H54 (cell line): Measurements from ENCODE around the gene KIF2C.
A peak's percentile ranks its signal among the peaks of the same experiment; 100 is the strongest.
"Not testable (repeated sequence)": the region's sequence is repeated elsewhere in the genome, so short reads cannot be mapped to it uniquely, and the experiment has no call there.

Experiments
- DNase-seq: peaks from one replicate; pipeline ENCODE4 v3.0.0; 2011; ENCODE audit warnings: low spot score, mixed read lengths; ENCODE audit not compliant: insufficient read length
- FAIRE-seq: peaks from 3 replicates; lab custom pipeline; 2011; peaks lifted over from hg19 to GRCh38; lab: Jason Lieb, UNC
- POLR2A ChIP-seq: IDR thresholded peaks from 2 replicates; pipeline ENCODE4 v1.6.1; 2011; ENCODE audit warnings: low read depth, mild to moderate bottlenecking, low read length

Gene KIF2C

DNA sequence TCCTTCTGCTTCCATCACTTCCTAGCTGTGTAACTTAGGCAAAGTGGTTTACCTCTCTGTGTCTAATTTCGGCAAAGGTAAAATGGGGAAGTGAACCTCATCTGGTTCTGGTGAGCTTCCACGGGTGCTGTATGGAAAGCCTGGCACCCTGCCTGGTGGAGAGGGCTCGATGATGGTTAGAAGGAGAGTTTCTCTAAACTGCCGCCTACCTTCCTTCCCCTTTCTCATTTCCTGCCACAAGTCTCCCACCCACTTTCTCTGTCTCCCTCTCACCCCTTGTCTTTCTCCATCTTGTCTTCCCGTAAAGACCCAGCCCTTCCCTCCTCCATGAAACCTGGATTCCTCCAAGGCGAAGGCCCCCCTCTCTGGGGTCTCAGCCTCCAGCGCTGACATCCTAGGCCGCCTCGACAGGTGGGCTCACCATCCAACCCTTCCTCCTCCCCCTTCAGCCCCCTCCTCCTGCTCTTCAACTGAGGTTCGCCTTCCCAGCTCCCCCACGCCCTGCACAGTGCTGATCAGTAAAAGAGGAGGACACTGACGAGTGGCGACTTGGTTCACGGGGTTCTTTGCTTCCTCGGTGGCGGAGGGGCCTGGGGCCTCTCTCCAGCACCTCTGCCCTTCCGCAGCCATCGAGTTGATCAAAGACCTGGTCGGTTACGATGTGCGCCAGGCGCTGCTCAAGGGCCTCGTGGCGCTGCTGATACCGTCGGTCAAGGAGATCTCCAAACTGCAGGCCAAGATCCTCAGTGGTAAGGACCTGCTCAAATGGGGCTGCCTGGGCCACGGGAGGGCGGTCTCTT is 15.9 kb upstream of the KIF2C start:
- FAIRE-seq (no peak), DNase-seq (no peak)
- no peak for TF ChIP-seq POLR2A

DNA sequence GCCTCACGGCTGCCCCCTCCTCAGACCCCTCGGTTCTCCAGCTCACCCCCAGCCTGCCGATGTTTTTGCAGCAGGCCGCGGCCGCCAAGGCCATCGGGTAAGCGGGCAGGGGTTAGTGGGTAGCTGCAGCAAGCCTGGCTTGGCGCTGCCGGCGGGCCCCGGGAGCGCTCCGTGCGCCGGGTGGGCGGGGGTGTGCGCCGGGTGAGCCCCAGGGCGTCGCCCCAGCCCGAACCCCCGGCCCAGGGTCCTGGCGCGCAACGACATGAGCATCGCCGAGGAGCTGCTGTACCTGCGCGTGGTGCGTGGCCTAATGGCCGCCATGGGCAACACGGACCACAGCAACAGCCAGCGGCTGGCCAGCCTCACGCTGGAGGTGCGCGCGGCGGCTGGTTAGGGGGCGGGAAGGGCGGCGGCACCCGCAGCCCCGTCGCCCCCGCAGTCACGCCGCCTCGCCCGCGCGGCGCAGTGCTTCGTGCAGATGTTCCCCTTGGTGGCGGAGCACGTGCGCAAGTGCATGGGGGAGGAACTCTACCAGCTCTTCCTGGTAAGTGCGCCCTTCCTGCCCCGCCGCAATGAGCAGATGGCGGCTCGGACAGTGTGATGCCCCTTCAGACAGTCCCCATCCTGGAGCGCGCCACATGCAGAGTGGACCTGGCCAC is 15.2 kb upstream of the KIF2C start:
- TF ChIP-seq POLR2A = no peak
- DNase-seq (no peak), FAIRE-seq (no peak)

DNA sequence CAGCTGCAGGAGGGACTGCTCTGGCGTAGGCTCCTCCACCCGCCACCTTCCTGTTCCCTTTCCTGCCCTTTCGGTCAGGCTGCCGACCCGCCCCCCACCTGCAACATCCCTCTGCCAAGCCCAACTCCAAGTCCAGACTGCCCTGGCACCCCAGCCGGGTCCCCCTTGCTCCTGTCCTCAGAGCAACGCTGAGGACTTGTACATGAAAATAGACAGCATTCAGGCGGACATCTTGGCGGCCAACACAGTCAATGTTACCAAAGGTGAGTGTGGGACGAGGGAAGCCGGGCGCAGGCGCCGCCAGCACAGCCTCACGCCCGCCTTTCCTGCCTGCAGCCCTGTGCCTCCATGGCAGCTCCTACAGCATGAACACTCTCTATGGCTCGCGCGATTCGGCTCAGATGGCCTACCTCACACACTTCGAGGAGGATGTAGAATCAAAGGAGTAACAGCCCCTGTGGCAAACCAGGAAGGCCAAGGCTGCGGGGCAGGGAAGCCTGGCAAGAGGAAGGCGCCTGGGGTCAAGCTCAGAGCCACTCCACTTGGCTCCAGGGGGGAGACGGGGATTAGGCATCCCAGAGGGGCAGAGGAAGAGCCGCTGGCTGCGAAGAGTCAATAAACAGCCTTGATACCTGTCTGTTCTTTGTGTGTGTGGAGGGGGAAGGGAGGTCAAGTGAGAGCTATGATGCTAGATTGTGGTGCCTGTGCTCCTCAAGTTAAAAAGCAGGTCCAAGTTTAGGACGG is 14.5 kb upstream of the KIF2C start:
- TF ChIP-seq POLR2A = no peak
- DNase-seq = no peak
- no peak for FAIRE-seq

DNA sequence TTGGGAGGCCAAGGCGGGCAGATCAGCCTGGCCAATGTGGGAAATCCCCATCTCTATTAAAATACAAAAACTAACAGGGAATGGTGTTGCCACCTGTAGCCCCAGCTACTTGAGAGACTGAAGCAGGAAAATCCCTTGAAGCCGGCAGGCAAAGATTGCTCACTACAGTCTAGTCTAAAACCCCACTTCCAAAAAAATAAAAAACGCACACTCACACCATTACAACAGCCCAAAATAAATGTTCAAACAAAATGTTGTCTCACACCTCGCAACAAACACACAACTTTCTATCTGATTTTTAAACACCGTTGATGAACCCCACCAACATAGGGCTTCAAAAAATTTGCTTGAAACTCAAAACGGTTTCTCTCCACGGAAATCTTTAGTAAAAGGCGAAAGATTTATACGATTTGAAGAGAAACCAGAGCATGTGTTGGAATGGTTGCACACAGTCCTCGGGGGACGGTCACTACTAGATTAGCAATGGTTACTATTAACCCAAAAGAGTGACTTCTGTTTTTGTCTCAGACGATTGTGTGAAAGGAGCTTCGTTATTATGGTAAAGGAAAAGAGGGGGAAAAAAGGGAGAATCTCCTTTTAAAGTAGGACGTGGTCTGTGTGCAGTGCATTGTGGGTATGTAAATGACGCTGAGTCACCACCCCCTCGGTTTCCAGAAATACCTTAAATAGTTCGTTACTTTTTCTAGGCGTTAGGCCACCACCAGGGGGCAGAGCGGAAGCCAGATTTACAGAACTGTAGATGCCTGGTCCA is 8.7 kb upstream of the KIF2C start, which contains the start of gene RNU5D-1:
TSS of gene RNU5D-1 (minus strand) at position 430 of the 772 bp plus-strand sequence.
- FAIRE-seq (peak; percentile 68), DNase-seq (peak; percentile 75)
- peak; percentile 78 for TF ChIP-seq POLR2A

DNA sequence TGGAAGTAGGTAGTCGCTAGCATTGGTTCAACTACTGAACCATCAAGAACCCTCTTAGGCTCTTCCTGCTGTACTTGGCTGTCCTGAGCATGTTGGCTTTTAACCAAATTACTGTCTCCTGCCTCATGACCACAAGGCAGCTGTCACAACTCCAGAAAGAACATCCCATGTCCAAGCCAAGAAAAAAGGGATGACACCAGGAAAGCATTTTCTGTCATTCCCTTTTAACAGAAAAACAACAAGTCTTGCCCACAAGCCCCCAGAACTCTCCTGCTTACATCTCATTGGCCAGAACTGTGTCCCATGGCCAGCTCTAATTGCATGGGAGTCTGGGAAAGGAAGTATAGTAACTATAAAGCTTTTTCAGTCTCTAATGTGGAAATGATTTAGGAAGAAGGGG is 6.3 kb upstream of the KIF2C start:
- FAIRE-seq = no peak
- no peak for DNase-seq
- no peak for TF ChIP-seq POLR2A

DNA sequence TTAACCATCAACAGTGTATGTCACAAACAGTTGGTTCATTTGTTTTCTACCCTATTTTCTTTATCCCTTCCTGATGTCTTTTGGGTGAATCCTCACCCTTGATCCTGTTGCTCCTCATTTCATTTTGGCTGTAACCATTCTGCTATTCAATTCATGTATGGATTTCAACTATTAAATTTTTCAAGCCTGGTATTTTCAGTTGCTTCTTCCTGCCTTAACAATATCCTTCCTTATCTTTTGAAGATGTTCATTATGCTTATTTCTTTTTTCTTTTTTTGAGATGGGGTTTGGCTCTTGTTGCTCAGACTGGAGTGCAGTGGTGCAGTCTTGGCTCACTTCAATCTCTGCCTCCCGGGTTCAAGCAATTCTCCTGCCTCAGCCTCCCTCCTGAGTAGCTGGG is 5.9 kb upstream of the KIF2C start:
- no peak for FAIRE-seq
- no peak for DNase-seq
- TF ChIP-seq POLR2A = no peak

DNA sequence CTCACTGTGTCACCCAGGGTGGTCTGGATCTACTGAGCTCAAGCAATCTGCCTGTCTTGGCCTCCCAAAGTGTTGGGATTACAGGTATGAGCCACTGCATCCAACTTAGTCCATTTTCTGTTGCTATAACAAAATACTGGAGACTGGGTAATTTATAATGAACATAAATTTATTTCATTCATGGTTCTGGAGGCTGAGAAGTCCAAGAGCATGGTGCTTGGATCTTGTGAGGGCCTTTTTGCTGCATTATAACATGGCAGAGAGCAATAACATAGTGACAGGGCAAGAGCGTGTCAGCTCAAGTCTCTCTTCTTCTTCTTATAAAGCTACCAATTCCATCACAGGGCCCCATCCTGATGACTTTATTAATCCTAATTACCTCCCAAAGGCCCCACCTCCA is 3.6 kb upstream of the KIF2C start:
- no peak for FAIRE-seq
- no peak for TF ChIP-seq POLR2A
- DNase-seq = no peak

DNA sequence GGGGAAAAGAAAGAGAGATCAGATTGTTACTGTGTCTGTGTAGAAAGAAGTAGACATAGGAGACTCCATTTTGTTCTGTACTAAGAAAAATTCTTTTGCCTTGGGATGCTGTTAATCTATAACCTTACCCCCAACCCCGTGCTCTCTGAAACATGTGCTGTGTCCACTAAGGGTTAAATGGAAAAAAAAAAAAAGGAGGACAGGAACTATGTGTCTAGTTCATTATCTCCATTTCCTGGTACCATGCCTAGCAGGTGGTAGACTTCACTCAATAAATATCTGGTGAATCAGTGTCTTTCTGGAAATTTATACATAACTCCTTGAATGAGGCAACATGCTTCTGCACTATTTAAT is 707 bp upstream of the KIF2C start:
- FAIRE-seq, DNase-seq: not testable (repeated sequence)

DNA sequence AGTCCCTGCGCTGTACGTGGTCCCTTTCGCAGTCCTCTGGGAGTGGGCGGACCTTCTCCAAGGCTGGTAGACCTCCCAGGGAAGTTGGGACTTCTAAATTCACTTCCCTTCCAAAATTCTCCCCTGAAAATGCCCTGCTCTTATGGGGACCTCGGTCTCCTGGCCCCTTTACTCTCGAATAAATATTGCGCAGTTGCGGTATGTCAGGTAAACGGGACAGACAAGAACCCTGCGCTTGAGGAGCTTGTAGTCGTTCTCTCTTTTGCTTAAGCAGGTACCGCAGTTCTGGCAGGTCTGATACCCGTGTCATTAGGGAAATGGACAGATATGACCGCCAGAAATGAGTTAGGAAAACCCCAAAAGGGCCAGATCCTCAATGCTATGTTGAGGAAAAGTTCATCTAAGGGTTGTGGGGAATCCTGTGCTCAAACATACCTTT is 561 bp downstream of the KIF2C start:
- DNase-seq = no peak
- no peak for TF ChIP-seq POLR2A
- FAIRE-seq = no peak

DNA sequence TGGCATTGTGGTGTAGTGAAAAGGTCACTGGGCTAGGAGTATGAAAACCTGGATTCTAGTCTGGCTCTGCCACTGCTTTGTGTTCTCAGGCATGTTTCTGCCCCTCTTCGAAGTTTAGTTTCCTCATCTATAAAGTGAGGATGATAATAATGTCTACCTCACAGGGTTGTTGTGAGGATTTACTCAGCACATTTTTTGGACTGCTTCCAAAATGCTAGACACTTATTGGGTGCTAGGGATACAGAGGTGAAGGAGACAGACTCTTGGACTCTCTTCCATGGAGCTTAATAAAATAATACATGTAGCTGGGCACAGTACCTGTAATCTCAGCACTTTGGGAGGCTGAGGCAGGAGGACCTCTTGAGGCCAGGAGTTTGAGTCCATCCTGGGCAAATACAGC is 3.6 kb downstream of the KIF2C start:
- TF ChIP-seq POLR2A = no peak
- no peak for DNase-seq

DNA sequence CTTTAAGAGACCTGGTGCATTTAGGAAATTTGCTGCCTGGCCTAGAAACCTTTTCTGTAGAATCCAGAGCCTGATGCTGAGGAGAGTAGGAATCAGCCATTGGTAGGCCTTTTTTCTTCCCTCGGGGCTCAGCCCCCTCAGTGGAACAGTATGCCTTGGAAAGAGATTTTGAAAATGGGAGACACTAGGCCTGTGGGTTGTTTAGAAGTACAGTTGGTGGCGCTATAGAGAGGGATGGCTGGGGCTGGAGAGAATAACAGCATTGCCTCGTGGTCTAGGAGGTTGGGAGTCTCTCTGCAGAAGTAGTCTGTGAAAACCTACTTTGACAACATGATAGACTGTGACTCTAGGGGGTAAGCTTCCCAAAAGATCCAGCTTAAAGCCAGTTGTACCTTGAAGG is 8.2 kb downstream of the KIF2C start:
- no peak for DNase-seq
- no peak for TF ChIP-seq POLR2A
- no peak for FAIRE-seq

More for the DNA sequence above, 3.6 kb downstream of the KIF2C start:
- no peak for FAIRE-seq

DNA sequence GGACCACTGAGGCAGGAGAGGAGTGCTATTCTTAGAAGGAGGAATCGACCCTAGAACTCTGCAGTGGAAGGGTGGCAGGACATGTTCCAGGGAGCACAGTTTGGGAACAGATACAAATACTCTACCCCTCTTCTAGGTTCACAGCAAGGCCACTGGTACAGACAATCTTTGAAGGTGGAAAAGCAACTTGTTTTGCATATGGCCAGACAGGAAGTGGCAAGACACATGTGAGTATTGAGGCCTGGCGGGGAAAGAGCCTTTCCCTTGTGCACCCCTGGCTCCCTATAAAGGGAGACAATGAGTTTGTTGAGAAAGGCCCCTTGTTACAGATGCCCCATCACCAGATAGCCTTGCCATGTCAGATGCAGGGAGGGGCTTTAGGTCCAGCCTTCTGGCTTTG is 17.8 kb downstream of the KIF2C start:
- TF ChIP-seq POLR2A = no peak
- DNase-seq = no peak
- FAIRE-seq = no peak

DNA sequence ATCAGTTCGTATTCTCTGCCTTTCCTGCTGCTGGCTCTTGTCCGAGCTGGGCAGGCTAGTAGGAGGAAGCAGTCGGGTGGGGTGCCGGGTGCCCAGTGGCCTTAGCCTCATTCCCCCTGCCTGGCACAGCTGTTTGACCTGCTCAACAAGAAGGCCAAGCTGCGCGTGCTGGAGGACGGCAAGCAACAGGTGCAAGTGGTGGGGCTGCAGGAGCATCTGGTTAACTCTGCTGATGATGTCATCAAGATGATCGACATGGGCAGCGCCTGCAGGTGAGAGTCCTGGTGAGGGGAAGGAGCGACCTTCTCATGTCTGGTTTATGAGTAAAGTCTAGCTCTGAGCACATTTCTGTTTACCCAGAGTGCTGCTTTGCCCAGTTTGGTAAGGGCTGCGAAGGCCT is 19.4 kb downstream of the KIF2C start:
- no peak for FAIRE-seq
- DNase-seq = no peak
- no peak for TF ChIP-seq POLR2A
